Activated naive CD4-positive, alpha-beta T cell treated with anti-CD3 and anti-CD28 coated beads, Interleukin-2, amount 50 U/mL, for 24 hours (primary cell): ENCODE measurements around the gene SLC23A2.
A peak's percentile ranks its signal among the peaks of the same experiment; 100 is the strongest.
"Not testable (repeated sequence)": the region's sequence is repeated elsewhere in the genome, so short reads cannot be mapped to it uniquely, and the experiment has no call there.

Source experiments
- H3K27ac Mint-ChIP-seq: one replicate; pipeline ENCODE4 v1.8.0; 2021; ENCODE audit warnings: mild to moderate bottlenecking, mixed read lengths
- H3K27me3 Mint-ChIP-seq: one replicate; pipeline ENCODE4 v1.8.0; 2021; ENCODE audit warnings: mixed read lengths
- H3K36me3 Mint-ChIP-seq: one replicate; pipeline ENCODE4 v1.8.0; 2021; ENCODE audit warnings: mixed read lengths
- H3K4me1 Mint-ChIP-seq: one replicate; pipeline ENCODE4 v1.8.0; 2021; ENCODE audit warnings: mixed read lengths
- H3K4me3 Mint-ChIP-seq: one replicate; pipeline ENCODE4 v1.8.0; 2021; ENCODE audit warnings: mild to moderate bottlenecking, mixed read lengths
- H3K9me3 Mint-ChIP-seq: one replicate; pipeline ENCODE4 v1.8.0; 2021; ENCODE audit warnings: mixed read lengths

The SLC23A2 gene

DNA sequence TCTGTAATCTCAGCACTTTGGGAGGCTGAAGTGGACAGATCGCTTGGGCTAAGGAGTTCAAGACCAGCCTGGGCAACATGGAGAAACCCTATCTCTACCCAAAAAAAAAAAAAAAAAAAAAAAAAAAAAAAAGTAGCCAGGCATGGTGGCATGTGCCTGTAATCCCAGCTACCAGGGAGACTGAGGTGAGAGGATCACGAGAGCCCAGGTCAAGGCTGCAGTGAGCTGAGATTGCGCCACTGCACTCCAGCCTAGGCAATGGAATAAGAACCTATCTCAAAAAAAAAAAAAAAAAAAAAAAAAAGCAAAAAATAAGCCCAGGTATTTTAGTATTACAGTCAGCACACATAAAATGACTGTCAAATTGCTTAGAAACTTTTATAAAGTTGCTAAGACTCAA, 152.5 kb downstream of the SLC23A2 start:
- H3K4me1 Mint-ChIP-seq, H3K4me3 Mint-ChIP-seq, H3K27ac Mint-ChIP-seq, H3K36me3 Mint-ChIP-seq, H3K9me3 Mint-ChIP-seq, H3K27me3 Mint-ChIP-seq: not testable (repeated sequence)

- no peaks in the 10 kb centered on the region for H3K9me3 Mint-ChIP-seq
- H3K4me1 Mint-ChIP-seq, result peaks cover 9% of the 10 kb centered on the region
- no peaks in the 10 kb centered on the region for H3K27me3 Mint-ChIP-seq
- no peak overlapping the region for H3K27ac Mint-ChIP-seq
- peaks cover 1% of the 10 kb centered on the region for H3K36me3 Mint-ChIP-seq
- H3K4me3 Mint-ChIP-seq, result no peak overlapping the region
Observed at GRCh38 chr20:4848041-4848440, 153.3 kb downstream of the SLC23A2 start.

- no peak overlapping the region for H3K27ac Mint-ChIP-seq
- no peaks in the 10 kb centered on the region for H3K27me3 Mint-ChIP-seq
- H3K4me3 Mint-ChIP-seq, result no peak overlapping the region
- H3K36me3 Mint-ChIP-seq, result peaks cover 1% of the 10 kb centered on the region
- H3K9me3 Mint-ChIP-seq, result no peaks in the 10 kb centered on the region
- H3K4me1 Mint-ChIP-seq, result peaks cover 9% of the 10 kb centered on the region
Observed at GRCh38 chr20:4846821-4847220, 154.5 kb downstream of the SLC23A2 start.

DNA sequence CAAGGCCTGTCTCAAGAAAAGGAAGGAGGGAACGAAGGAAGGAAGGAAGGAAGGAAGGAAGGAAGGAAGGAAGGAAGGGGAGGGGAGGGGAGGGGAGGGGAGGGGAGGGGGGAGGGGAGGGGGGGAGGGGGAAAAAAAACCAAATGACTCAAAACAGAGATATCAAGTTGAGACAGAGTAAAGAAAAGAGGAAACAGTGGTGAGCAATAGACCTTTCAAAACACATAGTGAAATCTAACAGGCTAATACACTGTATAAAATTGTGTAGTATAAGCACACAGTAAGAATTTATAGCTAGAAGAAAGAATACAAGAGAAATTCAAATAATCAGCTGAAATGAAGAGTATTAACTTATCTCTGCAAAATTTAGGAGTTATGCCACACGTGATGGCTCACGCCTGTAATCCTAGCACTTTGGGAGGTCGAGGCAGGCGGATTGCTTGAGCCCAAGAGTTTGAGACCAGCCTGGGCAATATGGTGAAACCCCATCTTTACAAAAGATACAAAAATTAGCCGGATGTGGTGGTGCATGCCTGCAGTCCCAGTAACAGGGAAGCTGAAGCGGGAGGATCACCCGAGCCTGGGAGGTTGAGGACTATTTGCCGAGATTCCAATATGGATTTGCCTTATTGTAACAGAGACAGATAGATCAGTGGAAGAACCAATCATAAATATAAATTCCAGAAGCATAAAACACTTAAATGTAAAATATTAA, 156.4 kb downstream of the SLC23A2 start:
- Mint-ChIP-seq H3K4me3 (no peak overlapping the region), H3K9me3 (no peaks in the 10 kb centered on the region), H3K4me1 (peaks cover 9% of the 10 kb centered on the region), H3K27ac (peak overlapping the region; percentile 74), H3K36me3 (no peaks in the 10 kb centered on the region), H3K27me3 (no peaks in the 10 kb centered on the region)

- peak overlapping the region; percentile 74 for H3K27ac Mint-ChIP-seq
- H3K36me3 Mint-ChIP-seq, result no peaks in the 10 kb centered on the region
- no peak overlapping the region for H3K4me3 Mint-ChIP-seq
- H3K9me3 Mint-ChIP-seq, result no peaks in the 10 kb centered on the region
- no peaks in the 10 kb centered on the region for H3K27me3 Mint-ChIP-seq
- peaks cover 9% of the 10 kb centered on the region for H3K4me1 Mint-ChIP-seq
Observed at GRCh38 chr20:4844325-4844724, 157.0 kb downstream of the SLC23A2 start.

- no peaks in the 10 kb centered on the region for H3K36me3 Mint-ChIP-seq
- H3K9me3 Mint-ChIP-seq, result no peaks in the 10 kb centered on the region
- H3K4me1 Mint-ChIP-seq, result peaks cover 9% of the 10 kb centered on the region
- H3K4me3 Mint-ChIP-seq, result no peak overlapping the region
- H3K27me3 Mint-ChIP-seq, result no peaks in the 10 kb centered on the region
- peak overlapping the region; percentile 48 for H3K27ac Mint-ChIP-seq
Observed at GRCh38 chr20:4840801-4841200, 160.5 kb downstream of the SLC23A2 start.

- no peaks in the 10 kb centered on the region for H3K27me3 Mint-ChIP-seq
- no peaks in the 10 kb centered on the region for H3K9me3 Mint-ChIP-seq
- no peaks in the 10 kb centered on the region for H3K4me1 Mint-ChIP-seq
- no peak overlapping the region for H3K27ac Mint-ChIP-seq
- no peak overlapping the region for H3K4me3 Mint-ChIP-seq
- H3K36me3 Mint-ChIP-seq, result no peaks in the 10 kb centered on the region
Observed at GRCh38 chr20:4838526-4838925, 162.8 kb downstream of the SLC23A2 start.

DNA sequence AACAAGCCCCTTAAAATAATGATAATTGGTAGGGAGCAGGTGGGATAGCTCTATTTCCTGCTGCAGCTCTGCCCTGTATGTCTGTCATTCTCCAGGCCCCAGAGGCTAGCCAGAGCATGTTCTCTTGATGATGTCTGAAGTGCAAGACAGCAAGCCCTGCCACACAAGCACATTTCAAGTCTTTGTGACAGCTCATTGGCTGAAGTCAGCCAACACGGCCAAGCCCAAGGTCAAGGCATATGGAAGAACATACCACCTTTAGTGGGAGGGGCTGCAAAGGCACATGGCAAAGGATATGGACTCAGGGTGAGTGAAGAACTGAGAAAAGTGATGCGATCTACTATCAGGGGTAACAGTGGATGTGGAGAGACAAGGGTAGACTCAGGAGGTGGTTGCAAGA, 163.6 kb downstream of the SLC23A2 start:
- Mint-ChIP-seq H3K27ac (no peak overlapping the region), H3K27me3 (no peaks in the 10 kb centered on the region), H3K4me1 (no peaks in the 10 kb centered on the region), H3K4me3 (no peak overlapping the region), H3K9me3 (no peaks in the 10 kb centered on the region), H3K36me3 (no peaks in the 10 kb centered on the region)

DNA sequence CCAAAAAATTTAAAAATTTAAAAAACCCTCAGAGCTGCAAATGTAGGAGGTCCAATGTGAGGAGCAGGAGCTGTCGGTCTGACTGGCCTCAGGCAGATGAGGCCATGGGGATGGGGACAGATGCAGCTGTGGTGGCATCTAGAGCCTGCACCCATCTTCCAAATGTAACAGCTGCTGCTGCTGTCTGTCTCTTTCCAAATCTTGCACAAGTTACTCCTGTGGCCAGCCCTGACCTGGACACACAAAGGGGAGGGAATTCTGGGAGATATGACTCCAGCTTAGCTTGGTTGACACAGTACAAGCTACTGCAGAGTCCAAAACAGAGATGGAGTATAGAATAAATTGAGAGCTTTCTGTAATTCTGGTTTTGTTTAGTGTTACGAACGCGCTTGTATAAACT, 164.4 kb downstream of the SLC23A2 start:
- no peaks in the 10 kb centered on the region for H3K27me3 Mint-ChIP-seq
- H3K36me3 Mint-ChIP-seq, result no peaks in the 10 kb centered on the region
- H3K4me1 Mint-ChIP-seq, result no peaks in the 10 kb centered on the region
- no peak overlapping the region for H3K4me3 Mint-ChIP-seq
- no peak overlapping the region for H3K27ac Mint-ChIP-seq
- H3K9me3 Mint-ChIP-seq, result no peaks in the 10 kb centered on the region

GRCh38 chr20:4836473-4836872, 164.8 kb downstream of the SLC23A2 start:
- Mint-ChIP-seq H3K4me3 (no peak overlapping the region), H3K9me3 (no peaks in the 10 kb centered on the region), H3K27me3 (no peaks in the 10 kb centered on the region), H3K36me3 (no peaks in the 10 kb centered on the region), H3K27ac (no peak overlapping the region), H3K4me1 (no peaks in the 10 kb centered on the region)

- no peaks in the 10 kb centered on the region for H3K9me3 Mint-ChIP-seq
- H3K36me3 Mint-ChIP-seq, result no peaks in the 10 kb centered on the region
- no peaks in the 10 kb centered on the region for H3K27me3 Mint-ChIP-seq
- H3K27ac Mint-ChIP-seq, result no peak overlapping the region
- H3K4me1 Mint-ChIP-seq, result no peaks in the 10 kb centered on the region
- no peak overlapping the region for H3K4me3 Mint-ChIP-seq
Observed at GRCh38 chr20:4835244-4836177, 165.8 kb downstream of the SLC23A2 start.

DNA sequence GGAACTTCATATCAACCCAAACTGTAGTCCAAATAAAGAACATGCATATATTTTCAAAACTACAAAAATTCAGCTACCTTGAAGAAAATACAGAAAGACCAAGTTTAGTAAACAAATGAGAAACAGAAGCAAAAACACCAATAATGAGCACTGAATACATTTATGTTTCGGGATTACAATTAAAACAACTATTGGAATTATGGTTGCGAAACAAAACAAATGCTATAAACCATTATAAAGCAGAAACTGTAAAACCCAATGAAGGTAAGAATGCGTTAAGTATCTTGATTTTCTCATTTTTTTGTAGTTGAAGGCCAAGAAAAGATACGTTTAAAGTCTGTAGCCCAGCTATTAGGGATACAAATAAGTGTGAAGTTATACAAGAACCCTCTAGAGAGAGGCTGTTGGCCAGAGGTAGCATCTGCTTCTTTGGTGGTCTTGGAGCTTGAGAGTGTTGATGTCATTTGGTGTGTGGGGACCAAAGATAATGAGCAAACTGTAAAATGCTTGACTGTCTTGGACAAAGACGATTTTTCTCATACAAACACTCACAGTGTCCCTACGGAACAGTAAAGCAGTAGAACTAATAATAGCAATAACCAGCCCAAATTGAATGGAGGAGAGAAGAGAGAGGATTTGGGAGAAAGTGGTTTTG, 168.1 kb downstream of the SLC23A2 start:
- Mint-ChIP-seq H3K4me3 (no peak overlapping the region), H3K4me1 (no peaks in the 10 kb centered on the region), H3K27me3 (no peaks in the 10 kb centered on the region), H3K9me3 (no peaks in the 10 kb centered on the region), H3K36me3 (no peaks in the 10 kb centered on the region), H3K27ac (no peak overlapping the region)

DNA sequence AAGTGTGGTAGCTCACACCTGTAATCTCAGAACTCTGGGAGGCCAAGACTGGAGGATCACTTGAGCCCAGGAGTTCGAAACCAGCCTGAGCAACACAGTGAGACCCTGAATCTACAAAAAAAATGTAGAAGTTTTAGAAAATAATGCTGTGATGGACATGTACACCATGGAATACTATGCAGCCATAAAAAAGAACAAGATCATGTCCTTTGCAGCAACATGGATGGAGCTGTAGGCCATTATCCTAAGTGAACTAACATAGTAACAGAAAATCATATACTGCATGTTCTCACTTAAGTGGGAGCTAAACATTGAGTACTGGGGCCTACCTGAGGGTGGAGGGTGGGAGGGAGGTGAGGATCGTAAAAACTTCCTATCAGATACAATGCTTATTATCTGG, 168.8 kb downstream of the SLC23A2 start:
- Mint-ChIP-seq H3K4me3 (no peak overlapping the region), H3K4me1 (no peaks in the 10 kb centered on the region), H3K27ac (no peak overlapping the region), H3K36me3 (no peaks in the 10 kb centered on the region), H3K27me3 (no peaks in the 10 kb centered on the region), H3K9me3 (no peaks in the 10 kb centered on the region)

GRCh38 chr20:4830696-4831095, 170.6 kb downstream of the SLC23A2 start:
- no peak overlapping the region for H3K27ac Mint-ChIP-seq
- no peaks in the 10 kb centered on the region for H3K27me3 Mint-ChIP-seq

GRCh38 chr20:4830259-4830658, 171.1 kb downstream of the SLC23A2 start:
- no peak overlapping the region for H3K4me3 Mint-ChIP-seq
- no peak overlapping the region for H3K27ac Mint-ChIP-seq
- H3K36me3 Mint-ChIP-seq, result no peaks in the 10 kb centered on the region
- H3K27me3 Mint-ChIP-seq, result no peaks in the 10 kb centered on the region
- no peaks in the 10 kb centered on the region for H3K9me3 Mint-ChIP-seq
- H3K4me1 Mint-ChIP-seq, result no peaks in the 10 kb centered on the region

More at GRCh38 chr20:4830696-4831095, 170.6 kb downstream of the SLC23A2 start:
- Mint-ChIP-seq H3K4me1 (no peaks in the 10 kb centered on the region), H3K36me3 (no peaks in the 10 kb centered on the region), H3K4me3 (no peak overlapping the region), H3K9me3 (no peaks in the 10 kb centered on the region)
